HepG2 (cell line): ENCODE data around the gene FAM53B. TPM values are rescaled to one million over a fixed set of nuclear protein-coding genes. Genes with fewer than 3 reads are reported as not detected.

Experiments used
- ATAC-seq: fragments of 200-7000 bp; cut with Tn5 transposase; 3 replicates; pipeline ENCODE4 v1.9.1; 2020; ENCODE audit warnings: mild to moderate bottlenecking, moderate library complexity
- BruUV-seq: library from RNA; stranded (reverse); fragments of 400-500 nt; replicated peaks from 2 replicates; lab custom pipeline; 2021; lab: Mats Ljungman, UMichigan
- CTCF ChIA-PET: fragments of 300-600 bp; formaldehyde crosslinking; extraction: SDS; loops from one replicate; lab custom pipeline; 2021; ENCODE audit warnings: low total read pairs, inconsistent platforms, low intra/inter-chr PET ratio; lab: Yijun Ruan, JAX
- POLR2A ChIA-PET: fragments of 350-600 bp; sonication (Branson Sonifier 250); formaldehyde crosslinking; loops from one replicate; lab custom pipeline; 2020; ENCODE audit warnings: antibody characterized with exemption, inconsistent platforms; lab: Yijun Ruan, JAX
- DNase-seq: peaks from one replicate; pipeline ENCODE4 v3.0.0-alpha.2; 2015; ENCODE audit warnings: low spot score
- FAIRE-seq: peaks from 3 replicates; lab custom pipeline; 2011; peaks lifted over from hg19 to GRCh38; lab: Jason Lieb, UNC
- H2AFZ ChIP-seq: one replicate; pipeline ENCODE4 v1.6.1; 2011; ENCODE audit warnings: low read length, inconsistent platforms
- H3K27ac ChIP-seq: fragments of 300-600 bp; 3 replicates; pipeline ENCODE4 v1.8.0; 2011; ENCODE audit warnings: mixed run types, mild to moderate bottlenecking, mixed read lengths, low read length, inconsistent platforms; ENCODE audit not compliant: insufficient read depth; ENCODE audit errors: extremely low read length
- H3K27me3 ChIP-seq, 2 experiments: fragments of 200-600 bp in 1 of 2; 2 replicates in 1 of 2; 3 replicates in 1 of 2; pipeline versions ENCODE4 v1.6.0 to v1.8.0; 2011; ENCODE audit warnings: low read length in 2 of 2, mild to moderate bottlenecking in 2 of 2, moderate library complexity in 2 of 2, inconsistent platforms in 1 of 2; ENCODE audit not compliant: insufficient read depth in 2 of 2, control insufficient read depth in 1 of 2
- H3K36me3 ChIP-seq, 2 experiments: fragments of 200-600 bp in 1 of 2; replicated peaks in 1 of 2; 2 replicates in 1 of 2; 3 replicates in 1 of 2; pipeline versions ENCODE4 v1.5.1 to v1.8.0; 2011; ENCODE audit warnings: low read length in 2 of 2, inconsistent platforms in 1 of 2; ENCODE audit not compliant: insufficient read depth in 2 of 2, control insufficient read depth in 1 of 2
- H3K4me1 ChIP-seq: 2 replicates; pipeline ENCODE4 v1.5.1; 2012; ENCODE audit warnings: low read length, inconsistent platforms; ENCODE audit not compliant: insufficient read depth
- H3K4me2 ChIP-seq: 2 replicates; pipeline ENCODE4 v1.6.0; 2011; ENCODE audit warnings: low read depth, low read length, inconsistent platforms
- H3K4me3 ChIP-seq, 3 experiments: fragments of 200-600 bp in 1 of 3; sonication (generic), shearing (Covaris generic) in 1 of 3; replicated peaks in 1 of 3; 2 replicates each; pipeline ENCODE4 v1.5.1; 2011 to 2016; ENCODE audit warnings: low read length in 3 of 3, inconsistent platforms in 2 of 3, low read depth in 2 of 3, mild to moderate bottlenecking in 2 of 3, control low read depth in 1 of 3, mixed read lengths in 1 of 3; ENCODE audit not compliant: insufficient read depth in 1 of 3
- H3K79me2 ChIP-seq: one replicate; pipeline ENCODE4 v1.6.1; 2011; ENCODE audit warnings: low read length, inconsistent platforms; ENCODE audit not compliant: insufficient read depth
- H3K9ac ChIP-seq: 2 replicates; pipeline ENCODE4 v1.6.0; 2011; ENCODE audit warnings: mild to moderate bottlenecking, low read depth, low read length, inconsistent platforms; ENCODE audit not compliant: insufficient read depth
- H3K9me3 ChIP-seq: 2 replicates; pipeline ENCODE4 v1.5.1; 2012; ENCODE audit warnings: mild to moderate bottlenecking, low read length
- H4K20me1 ChIP-seq: 2 replicates; pipeline ENCODE4 v1.6.0; 2011; ENCODE audit warnings: inconsistent platforms, mild to moderate bottlenecking, low read length, moderate library complexity; ENCODE audit not compliant: insufficient read depth
- ATAD3A ChIP-seq: sonication (generic); formaldehyde crosslinking; IDR thresholded peaks from 2 replicates; pipeline ENCODE4 v1.4.0; 2020; ENCODE audit warnings: missing genetic modification reagents
- DMAP1 ChIP-seq: IDR thresholded peaks from 2 replicates; pipeline ENCODE4 v1.6.1; 2016
- FOXK2 ChIP-seq: fragments of 450-650 bp; IDR thresholded peaks from 2 replicates; pipeline ENCODE4 v1.6.1; 2016
- HOXA9 ChIP-seq: sonication (generic); formaldehyde crosslinking; IDR thresholded peaks from 2 replicates; pipeline ENCODE4 v1.8.1; 2022; ENCODE audit warnings: missing genetic modification reagents, mild to moderate bottlenecking, moderate library complexity, borderline replicate concordance
- JUND ChIP-seq: sonication (generic); formaldehyde crosslinking; IDR thresholded peaks from 2 replicates; pipeline ENCODE4 v1.8.0; 2022; ENCODE audit warnings: mild to moderate bottlenecking, missing genetic modification reagents
- KLF13 ChIP-seq: sonication (generic); formaldehyde crosslinking; IDR thresholded peaks from 2 replicates; pipeline ENCODE4 v1.4.0; 2020; ENCODE audit warnings: mild to moderate bottlenecking, missing genetic modification reagents
- NFKBIZ ChIP-seq: IDR thresholded peaks from 2 replicates; pipeline ENCODE4 v1.6.1; 2018; ENCODE audit warnings: missing genetic modification reagents, missing compliant biosample characterization
- RELA ChIP-seq: sonication (generic); formaldehyde crosslinking; IDR thresholded peaks from 2 replicates; pipeline ENCODE4 v1.4.0; 2020; ENCODE audit warnings: missing genetic modification reagents
- SAFB2 ChIP-seq: sonication (generic); formaldehyde crosslinking; IDR thresholded peaks from 2 replicates; pipeline ENCODE4 v1.5.1; 2020; ENCODE audit warnings: missing genetic modification reagents, low read depth, mild to moderate bottlenecking, borderline replicate concordance
- SNAPC5 ChIP-seq: sonication (generic); formaldehyde crosslinking; IDR thresholded peaks from 2 replicates; pipeline ENCODE4 v1.8.1; 2023; ENCODE audit warnings: mild to moderate bottlenecking, missing genetic modification reagents, borderline replicate concordance
- SPEN ChIP-seq: sonication (generic); formaldehyde crosslinking; IDR thresholded peaks from 2 replicates; pipeline ENCODE4 v1.5.1; 2020; ENCODE audit warnings: low read depth, mild to moderate bottlenecking, missing genetic modification reagents
- XRCC5 ChIP-seq: fragments of 200-400 bp; formaldehyde crosslinking; optimal IDR thresholded peaks from 2 replicates; pipeline ENCODE3; 2017; ENCODE audit warnings: mild to moderate bottlenecking, low read length
- ZNF354B ChIP-seq: sonication (generic); formaldehyde crosslinking; IDR thresholded peaks from 2 replicates; pipeline ENCODE4 v1.8.0; 2022; ENCODE audit warnings: mild to moderate bottlenecking, missing genetic modification reagents
- ZNF441 ChIP-seq: sonication (generic); formaldehyde crosslinking; IDR thresholded peaks from 2 replicates; pipeline ENCODE4 v1.7.0; 2021; ENCODE audit warnings: missing genetic modification reagents, borderline replicate concordance
- ZNF570 ChIP-seq: sonication (generic); formaldehyde crosslinking; IDR thresholded peaks from 2 replicates; pipeline ENCODE4 v1.4.0; 2020; ENCODE audit warnings: mild to moderate bottlenecking, missing genetic modification reagents, borderline replicate concordance
- ZNF879 ChIP-seq: sonication (generic); formaldehyde crosslinking; IDR thresholded peaks from 2 replicates; pipeline ENCODE4 v1.8.1; 2023; ENCODE audit warnings: missing genetic modification reagents
- ZNF891 ChIP-seq: sonication (generic); formaldehyde crosslinking; IDR thresholded peaks from 2 replicates; pipeline ENCODE4 v1.5.0; 2020; ENCODE audit warnings: mild to moderate bottlenecking, missing genetic modification reagents
- WGBS: methylation state at CpG from one replicate; pipeline ENCODE4 v1.1.6; 2017; ENCODE audit warnings: low lambda C conversion rate; 5-methylcytosine and 5-hydroxymethylcytosine counted together
- in situ Hi-C: cut with HindIII; loops from 2 replicates; pipeline ENCODE4 v1.10.0; 2017; ENCODE audit warnings: low pct_unique_long_range_greater_than_20kb; ENCODE audit not compliant: extremely low pct_ligation_motif_present
- intact Hi-C: fragments of 100-400 bp; cut with micrococcal nuclease; formaldehyde crosslinking; loops from one replicate; pipeline ENCODE4 v1.10.0; 2022; ENCODE audit not compliant: unreplicated experiment
- polyA plus RNA-seq, 8 experiments: library from polyadenylated mRNA; depleted of rRNA in 3 of 8; stranded (reverse) in 7 of 8; unstranded in 1 of 8; fragments of >200 nt; fragmentation: Illumina TruSeq in 4 of 8; extraction: Trizol in 4 of 8; gene quantifications; 2 replicates each; pipeline versions ENCODE4 v1.2.1 to v1.2.3, GENCODE V29; 2011 to 2016; ENCODE audit warnings: low read depth in 4 of 8, missing spikeins in 1 of 8, mixed read lengths in 1 of 8; ENCODE audit not compliant: insufficient read depth in 1 of 8
- total RNA-seq, 5 experiments: library from RNA; depleted of rRNA; stranded (reverse); fragments of >200 nt; fragmentation: Illumina TruSeq; extraction: Trizol; gene quantifications; 2 replicates each; pipeline ENCODE4 v1.2.3, GENCODE V29; 2016; ENCODE audit warnings: low read depth in 1 of 5
- TF ChIP-seq, protein P1 (sequence below): sonication (generic); formaldehyde crosslinking; IDR thresholded peaks from 2 replicates; pipeline ENCODE4 v1.8.0; 2022; ENCODE audit warnings: mild to moderate bottlenecking, missing genetic modification reagents, borderline replicate concordance

The FAM53B gene
- total and polyA plus RNA-seq, 2 of the 13 experiments (the other 11 are each of a cell fraction or from before 2014, with no cell fraction given): 6.4 to 19.3 TPM

DNA sequence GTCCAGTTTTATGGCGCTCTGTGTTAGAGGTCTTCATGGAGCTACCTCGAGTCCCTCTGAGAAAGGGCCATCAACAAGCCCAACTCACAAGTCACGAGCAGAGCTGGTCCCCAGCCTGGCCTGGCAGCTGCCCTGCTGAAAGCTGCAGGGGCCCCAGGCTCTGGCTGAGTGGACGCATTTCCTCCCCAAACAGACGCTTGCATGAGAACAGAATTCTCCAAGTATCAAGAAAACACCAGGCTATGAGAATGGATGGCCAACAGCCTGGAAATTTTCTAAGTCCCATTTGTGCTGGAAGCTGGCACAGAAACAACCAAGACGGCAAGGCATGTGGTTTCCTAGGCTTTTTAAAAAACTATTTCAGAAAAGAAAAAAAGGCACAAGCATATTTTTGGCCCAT is 114.8 kb downstream of the FAM53B start:
- FAIRE-seq: no peak
- DNase-seq: no peak
- Histone ChIP-seq H3K4me2 (no peak overlapping the region), H4K20me1 (no peaks in the 10 kb centered on the region), H3K79me2 (no peaks in the 10 kb centered on the region), H3K9ac (no peak overlapping the region), H3K9me3 (no peaks in the 10 kb centered on the region), H3K27ac (no peak overlapping the region), H3K36me3 (peaks cover 0 to 3% of the 10 kb centered on the region in 2 experiments; a peak in 2 of 5 replicates), H3K4me3 (no peak overlapping the region), H3K27me3 (no peaks in the 10 kb centered on the region), H2AFZ (no peak overlapping the region), H3K4me1 (no peaks in the 10 kb centered on the region)
- ChIA-PET CTCF (no interaction called here), POLR2A (no interaction called here)
- intact Hi-C loops (no loop called here), in situ Hi-C loops (no loop called here)
- no TSS peak for BruUV-seq
- no peak for TF ChIP-seq XRCC5
- TF ChIP-seq NFKBIZ: no peak
- TF ChIP-seq JUND (CRISPR knock-in tag): no peak
- TF ChIP-seq SPEN (CRISPR knock-in tag): no peak
- TF ChIP-seq SNAPC5 (CRISPR knock-in tag): no peak
- TF ChIP-seq, protein P1, sequence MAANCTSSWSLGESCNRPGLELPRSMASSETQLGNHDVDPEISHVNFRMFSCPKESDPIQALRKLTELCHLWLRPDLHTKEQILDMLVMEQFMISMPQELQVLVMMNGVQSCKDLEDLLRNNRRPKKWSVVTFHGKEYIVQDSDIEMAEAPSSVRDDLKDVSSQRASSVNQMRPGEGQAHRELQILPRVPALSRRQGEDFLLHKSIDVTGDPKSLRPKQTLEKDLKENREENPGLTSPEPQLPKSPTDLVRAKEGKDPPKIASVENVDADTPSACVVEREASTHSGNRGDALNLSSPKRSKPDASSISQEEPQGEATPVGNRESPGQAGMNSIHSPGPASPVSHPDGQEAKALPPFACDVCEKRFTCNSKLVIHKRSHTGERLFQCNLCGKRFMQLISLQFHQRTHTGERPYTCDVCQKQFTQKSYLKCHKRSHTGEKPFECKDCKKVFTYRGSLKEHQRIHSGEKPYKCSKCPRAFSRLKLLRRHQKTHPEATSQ: no peak
- TF ChIP-seq FOXK2: no peak
- TF ChIP-seq ZNF354B: no peak
- TF ChIP-seq ZNF441: no peak
- TF ChIP-seq ZNF879: no peak
- no peak for TF ChIP-seq ATAD3A (CRISPR knock-in tag)
- TF ChIP-seq DMAP1 (CRISPR knock-in tag): no peak
- TF ChIP-seq RELA (CRISPR knock-in tag): no peak
- no peak for TF ChIP-seq KLF13 (CRISPR knock-in tag)
- TF ChIP-seq ZNF891 (CRISPR knock-in tag): no peak
- no peak for TF ChIP-seq SAFB2
- TF ChIP-seq ZNF570 (CRISPR knock-in tag): no peak
- TF ChIP-seq HOXA9: no peak
- WGBS: 97% methylated on average over 6 of the region's 6 CpGs
- no peak for ATAC-seq
